ENCODE measurements around the gene EPS8L3.

- TF ChIP-seq CTCF (conservative IDR thresholded peaks at IDR 0.05; ENCODE audit: low read depth, low read length), result no peak
- TF ChIP-seq POLR2A (IDR thresholded peaks at IDR 0.05; ENCODE audit: low read depth, low read length), result no peak
- TF ChIP-seq MAFK (IDR thresholded peaks at IDR 0.05; ENCODE audit: low read depth, low read length), result no peak
- TF ChIP-seq ELK1 (IDR thresholded peaks at IDR 0.05; ENCODE audit: borderline replicate concordance, low read depth, low read length), result no peak
- TF ChIP-seq RFX5 (IDR thresholded peaks at IDR 0.05; ENCODE audit: low read depth, low read length), result no peak
These were observed 25.9 kb upstream of the EPS8L3 start for GRCh38 chr1:109789551-109790180.

Data from IMR-90 (cell line).